ENCODE measurements around the gene FBXO34.

The FBXO34 gene

DNA sequence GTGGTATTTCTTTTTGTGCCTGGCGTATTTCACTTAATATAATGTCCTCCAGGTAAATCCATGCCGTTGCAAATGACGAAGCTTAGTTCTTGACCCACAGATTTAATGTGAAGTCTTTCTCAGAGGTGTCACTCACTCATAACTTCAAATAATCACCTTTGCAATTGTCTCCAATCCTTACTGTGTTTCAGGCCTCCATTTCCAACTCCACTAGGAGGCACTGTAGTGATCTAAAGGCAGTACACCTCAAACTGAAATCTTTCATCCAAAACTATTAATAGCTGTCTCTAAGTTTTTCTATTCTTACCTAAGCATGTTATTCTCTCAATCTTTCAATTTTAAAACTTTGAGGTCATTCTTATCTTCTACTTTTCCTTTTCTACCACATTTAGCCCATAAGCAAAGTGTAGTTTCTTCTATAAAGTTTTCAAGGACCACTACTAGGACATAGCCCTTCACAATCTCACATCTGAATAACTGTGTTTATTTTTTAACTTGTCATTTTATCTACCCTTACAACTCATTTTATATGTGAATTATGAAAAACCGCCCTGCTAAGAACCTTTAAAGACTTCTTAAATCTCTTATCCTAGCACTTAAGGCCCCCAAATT, 25.5 kb upstream of the FBXO34 start:
- Histone ChIP-seq H3K4me3 (ENCODE audit: low read depth, low read length) (no peak overlapping the region), H3K27me3 (peaks cover 11% of the 10 kb centered on the region), H3K4me1 (no peaks in the 10 kb centered on the region), H3K36me3 (no peaks in the 10 kb centered on the region), H3K9me3 (no peaks in the 10 kb centered on the region)
- TF ChIP-seq CTCF (IDR thresholded peaks at IDR 0.05; ENCODE audit: low read depth, low read length), result peak; percentile 90
- DNase-seq, result peak; percentile 23

DNA sequence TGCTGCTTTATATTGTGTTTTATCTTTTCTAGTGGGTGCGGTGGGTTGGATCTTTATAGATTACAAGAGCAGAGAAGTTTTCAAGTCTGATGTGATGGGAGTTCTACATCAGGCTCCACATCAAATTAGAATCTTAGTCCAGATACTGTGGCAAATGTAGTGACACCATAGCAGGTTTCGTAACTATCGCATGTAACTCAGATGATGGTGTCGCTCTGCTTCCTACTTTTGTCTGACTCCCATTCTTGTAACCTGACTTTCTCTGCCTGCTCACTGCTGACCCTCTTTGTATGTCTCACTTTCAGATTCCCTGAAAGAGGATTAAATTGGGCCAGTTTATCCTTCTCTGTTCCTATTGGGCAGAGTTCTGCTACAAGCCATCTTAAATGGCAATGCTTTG, 22.8 kb upstream of the FBXO34 start:
- DNase-seq, result no peak
- no peaks in the 10 kb centered on the region for H3K9me3 ChIP-seq
- no peaks in the 10 kb centered on the region for H3K27me3 ChIP-seq
- no peaks in the 10 kb centered on the region; the same call in 1 of the 2 replicates for H3K4me1 ChIP-seq
- H3K4me3 ChIP-seq (ENCODE audit: low read depth, low read length), result no peak overlapping the region
- H3K36me3 ChIP-seq, result no peaks in the 10 kb centered on the region
- no peak for TF ChIP-seq CTCF (IDR thresholded peaks at IDR 0.05; ENCODE audit: low read depth, low read length)

DNA sequence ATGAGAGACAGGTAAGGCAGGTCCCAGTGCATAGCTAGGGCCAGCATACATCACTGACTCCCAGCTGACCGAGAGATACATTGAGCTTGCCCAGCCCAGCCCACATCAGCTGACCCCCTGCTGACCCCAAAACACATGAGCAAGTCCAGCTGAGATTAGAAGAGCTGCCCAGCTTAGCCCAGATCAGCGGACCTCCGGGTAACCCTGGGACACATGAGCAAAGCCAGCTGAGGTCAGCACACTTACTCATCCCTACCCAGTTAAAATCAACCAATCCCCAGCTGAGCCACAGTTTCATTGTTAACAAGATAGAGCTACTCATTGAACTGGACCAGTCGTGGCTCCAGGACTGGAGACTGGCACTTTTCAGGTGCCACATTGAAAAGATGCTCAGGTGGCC, 21.8 kb upstream of the FBXO34 start:
- Histone ChIP-seq H3K9me3 (no peaks in the 10 kb centered on the region), H3K36me3 (no peaks in the 10 kb centered on the region), H3K4me3 (ENCODE audit: low read depth, low read length) (no peak overlapping the region), H3K27me3 (no peaks in the 10 kb centered on the region), H3K4me1 (no peaks in the 10 kb centered on the region; the same call in 1 of the 2 replicates)
- DNase-seq, result no peak
- no peak for TF ChIP-seq CTCF (IDR thresholded peaks at IDR 0.05; ENCODE audit: low read depth, low read length)

DNA sequence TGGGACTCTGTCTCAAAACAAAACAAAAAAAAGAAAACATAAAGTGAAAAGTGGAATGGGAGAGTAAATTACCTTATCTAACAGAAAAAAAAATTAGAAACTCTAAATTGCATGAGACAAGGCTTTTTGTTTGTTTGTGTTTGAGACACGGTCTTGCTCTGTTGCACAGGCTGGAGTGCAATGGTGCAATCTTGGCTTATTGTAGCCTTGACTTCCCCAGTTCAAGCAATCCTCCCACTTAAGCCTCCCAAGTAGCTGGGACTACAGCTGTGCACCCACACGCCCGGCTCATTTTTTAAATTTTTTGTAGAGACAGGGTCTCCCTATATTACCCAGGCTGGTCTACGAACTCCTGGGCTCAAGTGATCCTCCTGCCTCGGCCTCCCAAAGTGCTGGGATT, 17.9 kb upstream of the FBXO34 start:
- Histone ChIP-seq H3K9me3 (no peaks in the 10 kb centered on the region), H3K36me3 (no peaks in the 10 kb centered on the region), H3K4me3 (ENCODE audit: low read depth, low read length) (no peak overlapping the region), H3K4me1 (peaks cover 13% of the 10 kb centered on the region), H3K27me3 (no peaks in the 10 kb centered on the region)
- DNase-seq, result no peak
- no peak for TF ChIP-seq CTCF (IDR thresholded peaks at IDR 0.05; ENCODE audit: low read depth, low read length)

- H3K4me1 ChIP-seq, result peaks cover 13% of the 10 kb centered on the region
- TF ChIP-seq CTCF (IDR thresholded peaks at IDR 0.05; ENCODE audit: low read depth, low read length), result no peak
- peak overlapping the region; percentile 24 for H3K4me3 ChIP-seq (ENCODE audit: low read depth, low read length)
These were observed 16.6 kb upstream of the FBXO34 start for GRCh38 chr14:55254581-55254980.

GRCh38 chr14:55255979-55256378, 15.2 kb upstream of the FBXO34 start:
- no peaks in the 10 kb centered on the region for H3K9me3 ChIP-seq
- no peak for TF ChIP-seq CTCF (IDR thresholded peaks at IDR 0.05; ENCODE audit: low read depth, low read length)
- no peaks in the 10 kb centered on the region for H3K36me3 ChIP-seq
- no peak overlapping the region for H3K4me3 ChIP-seq (ENCODE audit: low read depth, low read length)
- no peak for DNase-seq
- H3K27me3 ChIP-seq, result no peaks in the 10 kb centered on the region
- H3K4me1 ChIP-seq, result peaks cover 13% of the 10 kb centered on the region

More at GRCh38 chr14:55254581-55254980, 16.6 kb upstream of the FBXO34 start:
- Histone ChIP-seq H3K36me3 (no peaks in the 10 kb centered on the region), H3K9me3 (no peaks in the 10 kb centered on the region), H3K27me3 (no peaks in the 10 kb centered on the region)
- DNase-seq, result peak; percentile 78
